Tibial nerve (tissue), 4 donors: ENCODE data around the gene MAP4. TPM values are rescaled to one million over a fixed set of nuclear protein-coding genes. Genes with fewer than 3 reads are reported as not detected.

Experiments
- DNase-seq, 2 donors: peaks; one replicate each; pipeline ENCODE4 v3.0.0-alpha.2; 2019; ENCODE audit warnings: low spot score in 2 of 2
- H3K27ac ChIP-seq, 4 donors: fragments of 200-600 bp; sonication (generic) in 3 of 4; one replicate each; pipeline ENCODE4 v1.5.1; 2017 to 2019; ENCODE audit warnings: mild to moderate bottlenecking in 1 of 4
- H3K27me3 ChIP-seq, 2 donors: fragments of 200-600 bp; sonication (generic) in 1 of 2; one replicate each; pipeline versions ENCODE4 v1.5.1 to v1.6.0; 2017 to 2019
- H3K36me3 ChIP-seq, 3 donors: fragments of 200-600 bp; sonication (generic); one replicate each; pipeline ENCODE4 v1.5.1; 2018 to 2019
- H3K4me1 ChIP-seq, 4 donors: fragments of 200-600 bp; sonication (generic) in 3 of 4; one replicate each; pipeline ENCODE4 v1.5.1; 2017 to 2019
- H3K4me3 ChIP-seq, 4 donors: fragments of 200-600 bp; sonication (generic) in 3 of 4; one replicate each; pipeline ENCODE4 v1.5.1; 2017 to 2019; ENCODE audit warnings: mild to moderate bottlenecking in 1 of 4, moderate library complexity in 1 of 4
- H3K9me3 ChIP-seq, 4 donors: fragments of 200-600 bp; sonication (generic) in 3 of 4; one replicate each; pipeline ENCODE4 v1.5.1; 2017 to 2019
- EP300 ChIP-seq, 2 donors: sonication (generic); formaldehyde crosslinking; IDR thresholded peaks; one replicate each; pipeline ENCODE4 v1.6.1; 2017; ENCODE audit warnings: antibody characterized with exemption in 2 of 2, mild to moderate bottlenecking in 1 of 2
- POLR2A ChIP-seq, 2 donors: fragments of 450-650 bp; IDR thresholded peaks; one replicate each; pipeline ENCODE4 v1.6.1; 2017; ENCODE audit warnings: antibody characterized with exemption in 2 of 2, mild to moderate bottlenecking in 2 of 2, moderate library complexity in 2 of 2
- WGBS, 2 donors: methylation state at CpG; one replicate each; pipeline ENCODE4 v1.1.5; 2018; 5-methylcytosine and 5-hydroxymethylcytosine counted together
- total RNA-seq, 4 donors: library from RNA; depleted of rRNA; stranded (reverse); fragments of >200 nt; gene quantifications; one replicate each; pipeline ENCODE4 v1.1.0, GENCODE V29; 2016
- TF ChIP-seq, protein P1 (sequence below), 5 experiments: fragments of 200-600 bp in 3 of 5; fragments of 450-650 bp in 2 of 5; sonication (generic) in 3 of 5; IDR thresholded peaks; one replicate each; pipeline ENCODE4 v1.5.1; 2016 to 2019; ENCODE audit warnings: antibody characterized with exemption in 5 of 5, mild to moderate bottlenecking in 3 of 5, moderate library complexity in 2 of 5

MAP4 gene
- total RNA-seq, 4 donors from 2014 or later = 201 to 239 (median 231) TPM

DNA sequence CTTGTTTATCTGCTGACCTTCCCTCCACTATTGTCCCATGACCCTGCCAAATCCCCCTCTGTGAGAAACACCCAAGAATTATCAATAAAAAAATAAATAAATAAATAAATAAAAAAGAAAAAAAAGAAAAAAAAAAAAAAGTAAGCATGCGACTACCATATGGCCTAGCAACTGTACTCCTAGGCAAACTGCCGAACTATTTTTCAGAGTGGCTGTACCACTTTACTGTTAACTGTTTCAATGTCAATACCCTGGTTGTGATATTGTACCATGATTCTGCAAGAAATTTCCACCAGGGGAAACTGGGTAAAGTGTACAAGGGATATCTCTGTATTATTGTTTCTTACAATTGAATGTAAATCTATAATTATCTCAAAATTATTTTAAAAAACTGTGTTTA, 41.3 kb upstream of the MAP4 start:
- Histone ChIP-seq H3K27me3 (no peaks in the 10 kb centered on the region), H3K4me3 (no peak overlapping the region), H3K9me3 (no peaks in the 10 kb centered on the region), H3K4me1 (peaks cover 0 to 40% (median 17%) of the 10 kb centered on the region in 4 donors), H3K36me3 (no peaks in the 10 kb centered on the region), H3K27ac (peak overlapping the region in 2 of 4 donors; percentile 41 to 53)
- TF ChIP-seq EP300 (IDR thresholded peaks at IDR 0.05) (no peak), POLR2A (IDR thresholded peaks at IDR 0.05) (no peak)
- TF ChIP-seq, protein P1, sequence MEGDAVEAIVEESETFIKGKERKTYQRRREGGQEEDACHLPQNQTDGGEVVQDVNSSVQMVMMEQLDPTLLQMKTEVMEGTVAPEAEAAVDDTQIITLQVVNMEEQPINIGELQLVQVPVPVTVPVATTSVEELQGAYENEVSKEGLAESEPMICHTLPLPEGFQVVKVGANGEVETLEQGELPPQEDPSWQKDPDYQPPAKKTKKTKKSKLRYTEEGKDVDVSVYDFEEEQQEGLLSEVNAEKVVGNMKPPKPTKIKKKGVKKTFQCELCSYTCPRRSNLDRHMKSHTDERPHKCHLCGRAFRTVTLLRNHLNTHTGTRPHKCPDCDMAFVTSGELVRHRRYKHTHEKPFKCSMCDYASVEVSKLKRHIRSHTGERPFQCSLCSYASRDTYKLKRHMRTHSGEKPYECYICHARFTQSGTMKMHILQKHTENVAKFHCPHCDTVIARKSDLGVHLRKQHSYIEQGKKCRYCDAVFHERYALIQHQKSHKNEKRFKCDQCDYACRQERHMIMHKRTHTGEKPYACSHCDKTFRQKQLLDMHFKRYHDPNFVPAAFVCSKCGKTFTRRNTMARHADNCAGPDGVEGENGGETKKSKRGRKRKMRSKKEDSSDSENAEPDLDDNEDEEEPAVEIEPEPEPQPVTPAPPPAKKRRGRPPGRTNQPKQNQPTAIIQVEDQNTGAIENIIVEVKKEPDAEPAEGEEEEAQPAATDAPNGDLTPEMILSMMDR (IDR thresholded peaks at IDR 0.05) = no peak
- no peak for DNase-seq
- WGBS, 2 donors = 20 to 27% methylated on average over 2 of the region's 2 CpGs

DNA sequence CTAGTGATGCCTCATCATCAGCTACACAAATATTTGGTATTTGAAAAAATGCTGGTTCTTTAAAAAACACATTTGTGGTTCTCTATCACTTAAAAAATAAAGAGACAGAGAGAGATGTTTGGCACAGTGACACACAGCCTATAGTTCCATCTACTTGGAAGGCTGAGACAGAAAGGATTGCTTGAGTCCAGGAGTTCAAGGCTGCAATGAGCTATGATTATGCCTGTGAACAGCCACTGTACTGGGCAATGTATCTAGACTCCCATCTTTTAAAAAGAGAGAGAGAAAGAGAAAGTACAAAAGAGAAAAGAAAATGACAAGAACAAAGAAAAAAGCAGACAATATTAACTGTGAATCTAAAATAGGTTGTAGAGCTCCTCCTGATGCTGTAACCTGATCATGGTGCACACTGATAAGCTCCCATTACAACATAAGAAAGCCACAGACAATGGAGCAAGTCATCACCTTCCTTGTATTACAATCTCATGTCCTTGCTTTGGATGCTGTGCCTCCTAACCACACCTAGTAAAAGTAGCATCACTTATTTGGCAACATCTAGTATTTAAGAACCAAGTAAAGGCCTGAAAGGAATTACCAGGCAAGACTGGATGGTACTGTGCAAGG, 31.7 kb upstream of the MAP4 start:
- Histone ChIP-seq H3K4me1 (peaks cover 0 to 25% (median 5%) of the 10 kb centered on the region in 4 donors), H3K4me3 (no peak overlapping the region), H3K9me3 (no peaks in the 10 kb centered on the region), H3K36me3 (peaks cover 0 to 23% (median 0%) of the 10 kb centered on the region in 3 donors), H3K27ac (peak overlapping the region in 1 of 4 donors; percentile 13), H3K27me3 (no peaks in the 10 kb centered on the region)
- DNase-seq = no peak
- TF ChIP-seq, protein P1 (IDR thresholded peaks at IDR 0.05) = no peak
- TF ChIP-seq EP300 (IDR thresholded peaks at IDR 0.05) (no peak), POLR2A (IDR thresholded peaks at IDR 0.05) (no peak)

DNA sequence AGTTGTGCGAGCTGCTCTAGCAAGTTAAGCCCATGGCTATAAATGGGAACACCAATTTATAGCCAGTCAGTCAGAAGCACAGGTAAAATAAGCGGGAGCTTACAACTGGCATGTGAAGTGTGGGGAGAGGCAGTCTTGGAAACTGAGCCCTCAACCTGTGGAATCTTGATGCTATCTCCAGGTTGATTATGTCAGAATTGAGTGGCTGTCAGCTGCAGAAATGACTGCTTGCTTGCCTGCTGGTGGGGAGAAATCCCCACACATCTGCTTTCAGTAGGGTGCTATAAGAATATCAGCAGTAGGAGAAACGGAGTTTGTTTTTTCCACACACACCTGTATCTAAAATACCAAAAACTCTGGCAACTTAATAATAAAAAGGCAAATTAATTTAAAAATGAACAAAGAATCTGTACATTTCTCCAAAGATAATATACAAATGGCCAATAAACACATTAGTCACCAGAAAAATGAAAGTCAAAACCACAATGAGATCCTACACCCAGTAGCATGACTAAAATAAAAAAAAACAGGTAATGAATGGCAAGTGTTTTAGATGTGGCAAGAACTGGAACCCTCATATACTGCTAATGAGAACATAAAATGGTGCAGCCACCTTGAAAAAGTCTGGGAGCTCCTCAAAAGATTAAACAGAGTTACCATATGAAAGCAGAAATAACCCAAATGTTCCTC, 26.0 kb upstream of the MAP4 start:
- no peak overlapping the region for H3K4me3 ChIP-seq
- no peaks in the 10 kb centered on the region for H3K36me3 ChIP-seq
- DNase-seq = no peak
- H3K27ac ChIP-seq = peak overlapping the region in 2 of 4 donors; percentile 85 to 91
- no peaks in the 10 kb centered on the region for H3K27me3 ChIP-seq
- WGBS, 2 donors = 84 to 86% methylated on average over 3 of the region's 3 CpGs
- TF ChIP-seq POLR2A (IDR thresholded peaks at IDR 0.05) (no peak), EP300 (IDR thresholded peaks at IDR 0.05) (no peak)
- TF ChIP-seq, protein P1 (IDR thresholded peaks at IDR 0.05) = no peak
- peaks cover 0 to 48% (median 16%) of the 10 kb centered on the region in 4 donors for H3K4me1 ChIP-seq
- no peaks in the 10 kb centered on the region for H3K9me3 ChIP-seq

DNA sequence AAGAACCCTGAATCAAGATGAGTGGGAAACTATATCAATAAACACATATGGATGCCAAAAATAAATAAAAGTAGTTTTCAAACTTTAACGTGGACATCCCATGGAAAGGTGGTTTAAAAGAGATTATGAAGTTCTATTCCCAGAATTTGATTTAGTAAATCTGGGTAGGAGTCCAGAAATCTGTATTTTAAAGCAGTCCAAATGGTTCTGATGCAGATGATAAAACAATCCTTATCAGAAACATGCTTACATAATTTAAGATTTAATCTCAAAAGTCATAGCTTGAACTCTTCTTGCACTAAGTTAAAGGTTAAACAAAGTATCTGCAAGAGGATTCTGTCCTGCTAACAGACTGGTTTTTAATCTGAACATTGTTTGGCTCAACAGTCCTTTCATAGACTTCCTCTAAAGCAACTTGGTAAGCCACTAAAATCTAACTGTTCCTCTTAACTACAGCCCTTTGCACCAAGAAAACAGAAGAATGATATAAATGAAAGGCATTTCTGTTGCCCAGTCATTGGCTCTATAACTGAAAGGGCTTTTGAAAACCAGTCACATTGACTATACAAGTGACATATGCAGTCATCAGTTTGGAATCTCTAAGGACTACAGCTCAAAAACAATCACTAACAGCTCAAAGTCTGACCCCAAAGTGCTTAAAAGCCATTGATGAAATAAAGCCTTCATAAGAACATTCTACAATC, 23.4 kb upstream of the MAP4 start:
- Histone ChIP-seq H3K9me3 (no peaks in the 10 kb centered on the region), H3K4me1 (peaks cover 0 to 71% (median 32%) of the 10 kb centered on the region in 4 donors), H3K27me3 (no peaks in the 10 kb centered on the region), H3K4me3 (no peak overlapping the region), H3K27ac (peak overlapping the region; percentile 68 to 91 (median 77)), H3K36me3 (no peaks in the 10 kb centered on the region)
- no peak for DNase-seq
- WGBS, 2 donors = 3 to 9% methylated on average over 1 of the region's 1 CpG
- TF ChIP-seq POLR2A (IDR thresholded peaks at IDR 0.05) (no peak), EP300 (IDR thresholded peaks at IDR 0.05) (peak in 1 of 2 donors; percentile 66)
- TF ChIP-seq, protein P1 (IDR thresholded peaks at IDR 0.05) = no peak
